ENCODE data around the gene ATP6V0C.
A peak's percentile ranks its signal among the peaks of the same experiment; 100 is the strongest.

Gene ATP6V0C

GRCh38 chr16:2468233-2468724 is 45.5 kb upstream of the ATP6V0C start:
- DNase-seq (ENCODE audit: extremely low read depth, low read depth) = no peak
- no peak for TF ChIP-seq CTCF (IDR thresholded peaks at IDR 0.05; ENCODE audit: low read depth, low read length, missing control alignments)
- H3K4me3 ChIP-seq (replicated peaks; ENCODE audit: low read depth, low read length) = peak overlapping the region; percentile 37

GRCh38 chr16:2468725-2469398 is 44.9 kb upstream of the ATP6V0C start:
- DNase-seq (ENCODE audit: extremely low read depth, low read depth) = no peak
- no peak for TF ChIP-seq CTCF (IDR thresholded peaks at IDR 0.05; ENCODE audit: low read depth, low read length, missing control alignments)
- peak overlapping the region; percentile 37 for H3K4me3 ChIP-seq (replicated peaks; ENCODE audit: low read depth, low read length)

- no peak for DNase-seq (ENCODE audit: extremely low read depth, low read depth)
- no peak overlapping the region for H3K4me3 ChIP-seq (replicated peaks; ENCODE audit: low read depth, low read length)
Measured at GRCh38 chr16:2469399-2470233, 44.1 kb upstream of the ATP6V0C start.

GRCh38 chr16:2470234-2470601 is 43.5 kb upstream of the ATP6V0C start:
- DNase-seq (ENCODE audit: extremely low read depth, low read depth) = no peak
- TF ChIP-seq CTCF (IDR thresholded peaks at IDR 0.05; ENCODE audit: low read depth, low read length, missing control alignments) = no peak
- H3K4me3 ChIP-seq (replicated peaks; ENCODE audit: low read depth, low read length) = no peak overlapping the region

More at GRCh38 chr16:2469399-2470233, 44.1 kb upstream of the ATP6V0C start:
- TF ChIP-seq CTCF (IDR thresholded peaks at IDR 0.05; ENCODE audit: low read depth, low read length, missing control alignments) = no peak

GRCh38 chr16:2470603-2471015 is 43.1 kb upstream of the ATP6V0C start:
- DNase-seq (ENCODE audit: extremely low read depth, low read depth) = no peak
- TF ChIP-seq CTCF (IDR thresholded peaks at IDR 0.05; ENCODE audit: low read depth, low read length, missing control alignments) = no peak
- H3K4me3 ChIP-seq (replicated peaks; ENCODE audit: low read depth, low read length) = no peak overlapping the region

GRCh38 chr16:2471016-2471652 is 42.6 kb upstream of the ATP6V0C start, which contains the start of gene NTN3:
Gene NTN3 (plus strand): TSS chr16:2471297. CDS start chr16:2471702, 405 bp downstream.
- no peak within 1 kb of the TSS for H3K4me3 ChIP-seq (replicated peaks; ENCODE audit: low read depth, low read length)
- DNase-seq (ENCODE audit: extremely low read depth, low read depth) = no peak
- no peak for TF ChIP-seq CTCF (IDR thresholded peaks at IDR 0.05; ENCODE audit: low read depth, low read length, missing control alignments)

All from HFF-Myc (cell line).